GM12873 (cell line): ENCODE data around the gene HRH1.

Experiments
- CTCF ChIP-seq: IDR thresholded peaks from 2 replicates; pipeline ENCODE4 v1.5.1; 2012; ENCODE audit warnings: low read depth, mild to moderate bottlenecking, moderate library complexity, low read length, control low read depth; ENCODE audit not compliant: insufficient read depth; ENCODE audit errors: missing control alignments

The HRH1 gene

GRCh38 chr3:11204697-11205348, 50.5 kb downstream of the HRH1 start:
- no peak for TF ChIP-seq CTCF

GRCh38 chr3:11205881-11206280, 51.6 kb downstream of the HRH1 start:
- TF ChIP-seq CTCF: peak; percentile 14

GRCh38 chr3:11206316-11206715, 52.0 kb downstream of the HRH1 start:
- no peak for TF ChIP-seq CTCF

- no peak for TF ChIP-seq CTCF
Observed at GRCh38 chr3:11206953-11207352, 52.7 kb downstream of the HRH1 start.

- no peak for TF ChIP-seq CTCF
Observed at GRCh38 chr3:11211531-11212298, 57.4 kb downstream of the HRH1 start.

- no peak for TF ChIP-seq CTCF
Observed at GRCh38 chr3:11212299-11212608, 58.0 kb downstream of the HRH1 start.

- TF ChIP-seq CTCF: no peak
Observed at GRCh38 chr3:11212784-11213183, 58.5 kb downstream of the HRH1 start.
